Esophagus squamous epithelium (tissue), 5 donors: Measurements from ENCODE around the gene NPTX2. TPM values are rescaled to one million over a fixed set of nuclear protein-coding genes. Genes with fewer than 3 reads are reported as not detected.

ENCODE experiments used
- DNase-seq: peaks from one replicate; lab custom pipeline; 2025; lab: John Stamatoyannopoulos, UW
- H3K27ac ChIP-seq, 4 donors: fragments of 200-600 bp; sonication (generic); one replicate each; pipeline ENCODE4 v1.5.1; 2016 to 2019; ENCODE audit warnings: mild to moderate bottlenecking in 1 of 4
- H3K27me3 ChIP-seq, 4 donors: fragments of 200-600 bp; sonication (generic); 1 replicate in 3 of 4; 2 replicates in 1 of 4; pipeline versions ENCODE4 v1.5.1 to v1.6.0; 2017 to 2021; ENCODE audit warnings: antibody characterized with exemption in 1 of 4
- H3K36me3 ChIP-seq, 3 donors: fragments of 200-600 bp; sonication (generic); one replicate each; pipeline ENCODE4 v1.5.1; 2016 to 2019
- H3K4me1 ChIP-seq, 3 donors: fragments of 200-600 bp; sonication (generic); one replicate each; pipeline ENCODE4 v1.5.1; 2017 to 2019
- H3K4me3 ChIP-seq, 4 donors: fragments of 200-600 bp; sonication (generic); 1 replicate in 3 of 4; 2 replicates in 1 of 4; pipeline ENCODE4 v1.5.1; 2016 to 2019; ENCODE audit warnings: mild to moderate bottlenecking in 2 of 4, moderate library complexity in 1 of 4
- H3K9me3 ChIP-seq, 3 donors: fragments of 200-600 bp; sonication (generic); one replicate each; pipeline ENCODE4 v1.5.1; 2016 to 2019
- POLR2A ChIP-seq, 4 donors: fragments of 450-650 bp; IDR thresholded peaks; one replicate each; pipeline ENCODE4 v1.6.1; 2017; ENCODE audit warnings: antibody characterized with exemption in 4 of 4, mild to moderate bottlenecking in 4 of 4, moderate library complexity in 3 of 4
- WGBS, 2 donors: methylation state at CpG; one replicate each; pipeline ENCODE4 v1.1.5; 2018; 5-methylcytosine and 5-hydroxymethylcytosine counted together
- intact Hi-C: fragments of 100-400 bp; cut with DNase I; formaldehyde crosslinking; loops from one replicate; pipeline ENCODE4 v1.15.0; 2022
- total RNA-seq, 4 donors: library from RNA; depleted of rRNA; stranded (reverse); fragments of >200 nt; gene quantifications; one replicate each; pipeline ENCODE4 v1.1.0, GENCODE V29; 2016
- TF ChIP-seq, protein P1 (sequence below), 6 experiments: fragments of 450-650 bp in 4 of 6; fragments of 200-600 bp in 2 of 6; sonication (generic) in 2 of 6; IDR thresholded peaks; one replicate each; pipeline ENCODE4 v1.5.1; 2016 to 2019; ENCODE audit warnings: antibody characterized with exemption in 6 of 6, mild to moderate bottlenecking in 4 of 6, moderate library complexity in 4 of 6
- donor health status: DM: yes; HTN: yes; CAD: no.

NPTX2 gene
- total RNA-seq, 4 donors from 2014 or later, result 1.6 to 9.7 (median 2.9) TPM

DNA sequence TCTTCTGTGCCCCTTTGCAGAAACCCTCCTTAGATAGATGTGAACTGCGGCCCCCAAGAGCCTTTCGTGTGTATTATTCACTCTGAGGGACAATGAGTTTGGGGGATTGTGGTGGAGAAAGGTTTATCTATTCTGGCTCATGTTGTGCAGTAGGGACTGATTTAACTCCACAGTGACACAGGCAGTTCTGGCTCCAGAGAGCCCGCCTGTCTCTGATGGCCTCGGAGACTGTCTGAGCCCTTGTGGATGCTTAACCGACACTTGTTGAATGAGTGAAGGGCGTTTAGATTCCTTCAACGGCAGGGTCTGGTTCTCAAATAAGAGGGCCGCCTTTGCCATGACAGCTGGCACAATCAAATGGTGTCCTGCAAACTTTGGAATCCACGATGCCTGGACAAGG is 5.8 kb downstream of the NPTX2 start:
- Histone ChIP-seq H3K4me3 (no peak overlapping the region), H3K27ac (no peak overlapping the region), H3K27me3 (peaks cover 0 to 93% (median 3%) of the 10 kb centered on the region in 4 donors), H3K9me3 (no peaks in the 10 kb centered on the region), H3K36me3 (no peaks in the 10 kb centered on the region), H3K4me1 (peaks cover 0 to 20% (median 0%) of the 10 kb centered on the region in 3 donors)
- no peak for TF ChIP-seq POLR2A (IDR thresholded peaks at IDR 0.05)
- TF ChIP-seq, protein P1, sequence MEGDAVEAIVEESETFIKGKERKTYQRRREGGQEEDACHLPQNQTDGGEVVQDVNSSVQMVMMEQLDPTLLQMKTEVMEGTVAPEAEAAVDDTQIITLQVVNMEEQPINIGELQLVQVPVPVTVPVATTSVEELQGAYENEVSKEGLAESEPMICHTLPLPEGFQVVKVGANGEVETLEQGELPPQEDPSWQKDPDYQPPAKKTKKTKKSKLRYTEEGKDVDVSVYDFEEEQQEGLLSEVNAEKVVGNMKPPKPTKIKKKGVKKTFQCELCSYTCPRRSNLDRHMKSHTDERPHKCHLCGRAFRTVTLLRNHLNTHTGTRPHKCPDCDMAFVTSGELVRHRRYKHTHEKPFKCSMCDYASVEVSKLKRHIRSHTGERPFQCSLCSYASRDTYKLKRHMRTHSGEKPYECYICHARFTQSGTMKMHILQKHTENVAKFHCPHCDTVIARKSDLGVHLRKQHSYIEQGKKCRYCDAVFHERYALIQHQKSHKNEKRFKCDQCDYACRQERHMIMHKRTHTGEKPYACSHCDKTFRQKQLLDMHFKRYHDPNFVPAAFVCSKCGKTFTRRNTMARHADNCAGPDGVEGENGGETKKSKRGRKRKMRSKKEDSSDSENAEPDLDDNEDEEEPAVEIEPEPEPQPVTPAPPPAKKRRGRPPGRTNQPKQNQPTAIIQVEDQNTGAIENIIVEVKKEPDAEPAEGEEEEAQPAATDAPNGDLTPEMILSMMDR (IDR thresholded peaks at IDR 0.05), result no peak
- 70 to 85% methylated on average over 6 to 7 of the region's 9 CpGs for WGBS, 2 donors
- DNase-seq, result no peak
- intact Hi-C loops, result no loop called here

DNA sequence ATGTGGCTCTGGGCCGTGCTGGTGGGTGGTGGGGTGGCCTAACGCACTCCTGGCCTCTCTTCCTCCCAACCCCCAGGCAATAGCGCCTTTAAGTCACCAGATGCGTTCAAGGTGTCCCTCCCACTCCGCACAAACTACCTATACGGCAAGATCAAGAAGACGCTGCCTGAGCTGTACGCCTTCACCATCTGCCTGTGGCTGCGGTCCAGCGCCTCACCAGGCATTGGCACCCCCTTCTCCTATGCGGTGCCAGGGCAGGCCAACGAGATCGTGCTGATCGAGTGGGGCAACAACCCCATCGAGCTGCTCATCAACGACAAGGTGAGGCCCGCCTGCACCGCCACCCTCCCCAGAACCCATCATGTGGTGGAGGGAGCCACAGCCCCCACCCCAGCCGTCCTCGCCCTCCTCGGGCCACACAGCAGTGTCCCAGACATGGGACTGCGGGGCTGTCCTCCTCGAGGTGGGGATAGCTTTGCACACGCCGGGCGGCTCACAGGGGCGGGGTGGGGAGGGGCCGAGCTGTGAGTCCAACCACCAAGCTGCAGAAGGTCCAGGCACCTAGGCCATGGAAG is 7.8 kb downstream of the NPTX2 start:
- TF ChIP-seq POLR2A (IDR thresholded peaks at IDR 0.05), result no peak
- TF ChIP-seq, protein P1 (IDR thresholded peaks at IDR 0.05), result no peak
- WGBS, 2 donors, result 98 to 100% methylated on average over 3 to 9 of the region's 28 CpGs

DNA sequence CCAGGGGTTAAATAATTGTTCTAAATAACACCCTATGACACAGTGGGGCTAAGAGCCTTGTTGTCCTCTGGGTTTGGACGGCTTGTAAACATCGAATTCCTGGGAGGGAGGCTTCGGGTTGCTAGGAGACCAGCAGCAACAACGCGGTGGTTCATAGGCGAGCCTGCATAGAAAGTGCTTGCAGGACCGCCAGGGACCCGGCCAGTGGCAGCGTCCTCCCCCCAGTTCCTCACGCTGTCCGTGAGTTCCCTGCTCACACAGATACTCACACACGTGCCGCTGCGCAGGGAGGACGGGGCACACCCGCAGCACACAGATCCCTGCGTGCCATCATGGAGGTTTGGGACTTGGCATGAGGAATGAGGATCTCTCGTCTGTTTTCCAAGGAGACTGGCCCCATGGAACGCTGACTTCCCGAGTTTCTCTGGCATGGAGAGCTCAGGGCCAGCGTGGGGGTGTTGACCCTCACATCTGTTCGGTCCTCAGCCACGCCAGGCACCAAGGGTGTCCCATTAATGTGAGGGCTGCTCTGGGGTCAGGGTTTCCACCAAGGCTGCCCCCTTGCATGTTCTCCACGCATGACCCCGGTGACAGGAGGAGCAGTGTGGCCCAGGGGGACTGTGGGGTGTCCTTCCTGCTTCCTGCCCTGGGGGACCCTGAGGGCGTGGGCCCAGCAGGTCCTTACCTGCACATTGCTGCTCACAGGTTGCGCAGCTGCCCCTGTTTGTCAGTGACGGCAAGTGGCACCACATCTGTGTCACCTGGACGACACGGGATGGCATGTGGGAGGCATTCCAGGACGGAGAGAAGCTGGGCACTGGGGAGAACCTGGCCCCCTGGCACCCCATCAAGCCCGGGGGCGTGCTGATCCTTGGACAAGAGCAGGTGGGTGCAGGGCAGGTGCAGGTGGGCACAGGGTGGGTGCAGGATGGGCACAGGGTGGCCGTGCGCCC is 9.7 kb downstream of the NPTX2 start:
- DNase-seq, result no peak
- H3K4me3 ChIP-seq, result no peak overlapping the region
- H3K4me1 ChIP-seq, result no peaks in the 10 kb centered on the region
- intact Hi-C loops, result no loop called here
- WGBS, 2 donors, result 20 to 48% methylated on average over 4 to 10 of the region's 35 CpGs
- H3K9me3 ChIP-seq, result no peaks in the 10 kb centered on the region
- TF ChIP-seq POLR2A (IDR thresholded peaks at IDR 0.05), result no peak
- TF ChIP-seq, protein P1 (IDR thresholded peaks at IDR 0.05), result no peak
- no peak overlapping the region for H3K27ac ChIP-seq
- H3K36me3 ChIP-seq, result no peaks in the 10 kb centered on the region
- H3K27me3 ChIP-seq, result peaks cover 0 to 79% (median 0%) of the 10 kb centered on the region in 4 donors

More for the DNA sequence above, 7.8 kb downstream of the NPTX2 start:
- Histone ChIP-seq H3K9me3 (no peaks in the 10 kb centered on the region), H3K27me3 (peaks cover 0 to 90% (median 0%) of the 10 kb centered on the region in 4 donors), H3K4me3 (no peak overlapping the region), H3K27ac (no peak overlapping the region), H3K4me1 (peaks cover 0 to 2% (median 0%) of the 10 kb centered on the region in 3 donors), H3K36me3 (no peaks in the 10 kb centered on the region)
- intact Hi-C loops, result no loop called here
- no peak for DNase-seq

DNA sequence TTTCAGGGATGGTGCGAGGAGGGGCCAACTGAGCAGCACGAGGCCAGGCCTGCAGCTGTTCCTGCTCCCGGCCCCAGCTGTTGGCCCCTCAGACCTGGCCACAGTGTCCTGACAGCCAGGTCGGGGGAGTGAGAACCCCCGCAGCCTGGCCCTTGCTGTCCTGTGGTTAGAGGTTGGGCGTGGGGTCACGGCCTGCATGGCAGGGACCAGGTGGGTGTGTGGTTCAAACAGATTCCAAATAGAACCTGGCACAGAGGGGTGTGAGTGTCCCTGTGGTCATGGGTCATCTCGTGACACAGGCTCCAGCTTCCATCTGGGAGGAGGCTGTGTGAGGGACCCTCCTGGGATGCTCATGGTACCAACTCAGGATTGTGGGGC is 10.3 kb downstream of the NPTX2 start:
- no peak for DNase-seq
- no peaks in the 10 kb centered on the region for H3K4me1 ChIP-seq
- TF ChIP-seq, protein P1 (IDR thresholded peaks at IDR 0.05), result no peak
- H3K4me3 ChIP-seq, result no peak overlapping the region
- H3K36me3 ChIP-seq, result no peaks in the 10 kb centered on the region
- H3K27ac ChIP-seq, result no peak overlapping the region
- WGBS, 2 donors, result 42 to 80% methylated on average over 2 of the region's 8 CpGs
- intact Hi-C loops, result no loop called here
- H3K27me3 ChIP-seq, result peaks cover 0 to 72% (median 0%) of the 10 kb centered on the region in 4 donors
- H3K9me3 ChIP-seq, result no peaks in the 10 kb centered on the region

DNA sequence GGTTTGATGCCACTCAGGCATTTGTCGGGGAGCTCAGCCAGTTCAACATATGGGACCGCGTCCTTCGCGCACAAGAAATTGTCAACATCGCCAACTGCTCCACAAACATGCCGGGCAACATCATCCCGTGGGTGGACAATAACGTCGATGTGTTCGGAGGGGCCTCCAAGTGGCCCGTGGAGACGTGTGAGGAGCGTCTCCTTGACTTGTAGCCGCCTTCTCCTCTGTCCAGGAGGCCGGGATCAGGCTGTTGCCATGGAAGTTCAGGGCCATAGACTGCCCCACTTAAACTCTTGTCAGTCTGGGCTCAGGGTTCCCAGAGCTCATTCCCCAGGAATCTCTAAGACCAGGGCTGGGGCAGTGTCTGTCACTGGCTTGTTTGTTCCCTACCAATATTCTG is 11.3 kb downstream of the NPTX2 start:
- intact Hi-C loops, result no loop called here
- Histone ChIP-seq H3K27me3 (peaks cover 0 to 62% (median 0%) of the 10 kb centered on the region in 4 donors), H3K4me1 (no peaks in the 10 kb centered on the region), H3K4me3 (no peak overlapping the region), H3K27ac (no peak overlapping the region), H3K9me3 (no peaks in the 10 kb centered on the region), H3K36me3 (no peaks in the 10 kb centered on the region)
- 55 to 87% methylated on average over 4 to 16 of the region's 16 CpGs for WGBS, 2 donors
- TF ChIP-seq, protein P1 (IDR thresholded peaks at IDR 0.05), result no peak
- TF ChIP-seq POLR2A (IDR thresholded peaks at IDR 0.05), result no peak
- no peak for DNase-seq
